Measurements from ENCODE around the gene CPNE2.

DNA sequence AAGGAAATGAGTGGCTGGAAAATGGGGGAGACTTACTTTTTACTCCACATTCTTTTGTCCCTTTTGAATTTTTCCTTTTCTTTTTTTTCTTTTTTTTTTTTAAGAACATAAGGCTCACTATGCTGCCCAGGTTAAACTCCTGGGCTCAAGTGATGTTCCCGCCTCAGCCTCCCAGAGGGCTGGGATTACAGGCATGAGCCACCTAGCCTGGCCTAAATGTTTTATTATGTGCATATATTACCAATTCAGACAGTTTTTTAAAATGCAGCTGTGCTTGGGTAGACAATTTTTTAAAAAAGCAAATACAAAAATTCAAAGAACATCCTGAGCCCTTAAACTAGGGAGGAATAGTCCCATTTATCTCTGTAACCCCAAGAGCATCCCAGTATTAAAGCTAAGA is 65.2 kb downstream of the CPNE2 start:
- TF ChIP-seq POLR2A (IDR thresholded peaks at IDR 0.05) (no peak), CTCF (IDR thresholded peaks at IDR 0.05) (no peak)

Measured in testis (tissue), 2 donors.